Measurements from ENCODE around the gene GLTPD2.

- TF ChIP-seq CTCF (IDR thresholded peaks at IDR 0.05; ENCODE audit: poor library complexity) (no peak), EZH2 (IDR thresholded peaks at IDR 0.05; ENCODE audit: borderline replicate concordance) (no peak)
These were observed 6.4 kb downstream of the GLTPD2 start for GRCh38 chr17:4795168-4795567.

All from hepatocyte (in vitro differentiated cells).